Measurements from ENCODE around the gene MED22.
A peak's percentile ranks its signal among the peaks of the same experiment; 100 is the strongest.

MED22 gene

GRCh38 chr9:133355881-133356357, 8.0 kb upstream of the MED22 start:
- DNase-seq (ENCODE audit: low read depth in 2 of 2) = no peak

- DNase-seq (ENCODE audit: low read depth in 2 of 2) = no peak
These were observed 6.8 kb upstream of the MED22 start for GRCh38 chr9:133354766-133355165.

- DNase-seq (ENCODE audit: low read depth in 2 of 2) = no peak
These were observed 5.6 kb upstream of the MED22 start for GRCh38 chr9:133353548-133353947.

- no peak for DNase-seq (ENCODE audit: low read depth in 2 of 2)
These were observed 4.9 kb upstream of the MED22 start for GRCh38 chr9:133352635-133353340.

GRCh38 chr9:133351908-133352634, 4.1 kb upstream of the MED22 start:
- peak in 1 of 2 donors; percentile 39 for DNase-seq (ENCODE audit: low read depth in 2 of 2)

- no peak for DNase-seq (ENCODE audit: low read depth in 2 of 2)
These were observed 3.6 kb upstream of the MED22 start for GRCh38 chr9:133351526-133351907.

- DNase-seq (ENCODE audit: low read depth in 2 of 2) = no peak
These were observed 2.2 kb upstream of the MED22 start for GRCh38 chr9:133349965-133350616.

- DNase-seq (ENCODE audit: low read depth in 2 of 2) = no peak
These were observed 1.0 kb upstream of the MED22 start for GRCh38 chr9:133348718-133349573.

- DNase-seq (ENCODE audit: low read depth in 2 of 2) = no peak
These were observed 381 bp downstream of the MED22 start for GRCh38 chr9:133347515-133347984.

- no peak for DNase-seq (ENCODE audit: low read depth in 2 of 2)
These were observed 1.7 kb downstream of the MED22 start for GRCh38 chr9:133346021-133346785.

- no peak for DNase-seq (ENCODE audit: low read depth in 2 of 2)
These were observed 2.3 kb downstream of the MED22 start for GRCh38 chr9:133345596-133345995.

GRCh38 chr9:133344979-133345378, 3.0 kb downstream of the MED22 start:
- no peak for DNase-seq (ENCODE audit: low read depth in 2 of 2)

GRCh38 chr9:133344071-133344470, 3.9 kb downstream of the MED22 start:
- DNase-seq (ENCODE audit: low read depth in 2 of 2) = no peak

- DNase-seq (ENCODE audit: low read depth in 2 of 2) = no peak
These were observed 5.4 kb downstream of the MED22 start for GRCh38 chr9:133342570-133342969.

GRCh38 chr9:133342069-133342406, 5.9 kb downstream of the MED22 start:
- DNase-seq (ENCODE audit: low read depth in 2 of 2) = no peak

GRCh38 chr9:133341369-133342068, 6.4 kb downstream of the MED22 start:
- DNase-seq (ENCODE audit: low read depth in 2 of 2) = no peak

- no peak for DNase-seq (ENCODE audit: low read depth in 2 of 2)
These were observed 7.0 kb downstream of the MED22 start for GRCh38 chr9:133340916-133341315.

- no peak for DNase-seq (ENCODE audit: low read depth in 2 of 2)
These were observed 7.7 kb downstream of the MED22 start for GRCh38 chr9:133340256-133340655.

- no peak for DNase-seq (ENCODE audit: low read depth in 2 of 2)
These were observed 8.3 kb downstream of the MED22 start for GRCh38 chr9:133339641-133340040.

Measured in stimulated activated CD4-positive, alpha-beta T cell treated with anti-CD3 and anti-CD28 coated beads, Interleukin-15, amount 100 ng/mL, for 48 hours (primary cell).